HepG2 (cell line): Measurements from ENCODE around the gene PTPRE. TPM values are rescaled to one million over a fixed set of nuclear protein-coding genes. Genes with fewer than 3 reads are reported as not detected.

ENCODE experiments used
- ATAC-seq: fragments of 200-7000 bp; cut with Tn5 transposase; 3 replicates; pipeline ENCODE4 v1.9.1; 2020; ENCODE audit warnings: mild to moderate bottlenecking, moderate library complexity
- BruUV-seq: library from RNA; stranded (reverse); fragments of 400-500 nt; replicated peaks from 2 replicates; lab custom pipeline; 2021; lab: Mats Ljungman, UMichigan
- CTCF ChIA-PET: fragments of 300-600 bp; formaldehyde crosslinking; extraction: SDS; loops from one replicate; lab custom pipeline; 2021; ENCODE audit warnings: low total read pairs, inconsistent platforms, low intra/inter-chr PET ratio; lab: Yijun Ruan, JAX
- POLR2A ChIA-PET: fragments of 350-600 bp; sonication (Branson Sonifier 250); formaldehyde crosslinking; loops from one replicate; lab custom pipeline; 2020; ENCODE audit warnings: antibody characterized with exemption, inconsistent platforms; lab: Yijun Ruan, JAX
- DNase-seq: peaks from one replicate; pipeline ENCODE4 v3.0.0-alpha.2; 2015; ENCODE audit warnings: low spot score
- FAIRE-seq: peaks from 3 replicates; lab custom pipeline; 2011; peaks lifted over from hg19 to GRCh38; lab: Jason Lieb, UNC
- H2AFZ ChIP-seq: one replicate; pipeline ENCODE4 v1.6.1; 2011; ENCODE audit warnings: low read length, inconsistent platforms
- H3K27ac ChIP-seq: fragments of 300-600 bp; 3 replicates; pipeline ENCODE4 v1.8.0; 2011; ENCODE audit warnings: mixed run types, mild to moderate bottlenecking, mixed read lengths, low read length, inconsistent platforms; ENCODE audit not compliant: insufficient read depth; ENCODE audit errors: extremely low read length
- H3K27me3 ChIP-seq, 2 experiments: fragments of 200-600 bp in 1 of 2; 2 replicates in 1 of 2; 3 replicates in 1 of 2; pipeline versions ENCODE4 v1.6.0 to v1.8.0; 2011; ENCODE audit warnings: low read length in 2 of 2, mild to moderate bottlenecking in 2 of 2, moderate library complexity in 2 of 2, inconsistent platforms in 1 of 2; ENCODE audit not compliant: insufficient read depth in 2 of 2, control insufficient read depth in 1 of 2
- H3K36me3 ChIP-seq, 2 experiments: fragments of 200-600 bp in 1 of 2; replicated peaks in 1 of 2; 2 replicates in 1 of 2; 3 replicates in 1 of 2; pipeline versions ENCODE4 v1.5.1 to v1.8.0; 2011; ENCODE audit warnings: low read length in 2 of 2, inconsistent platforms in 1 of 2; ENCODE audit not compliant: insufficient read depth in 2 of 2, control insufficient read depth in 1 of 2
- H3K4me1 ChIP-seq: 2 replicates; pipeline ENCODE4 v1.5.1; 2012; ENCODE audit warnings: low read length, inconsistent platforms; ENCODE audit not compliant: insufficient read depth
- H3K4me2 ChIP-seq: 2 replicates; pipeline ENCODE4 v1.6.0; 2011; ENCODE audit warnings: low read depth, low read length, inconsistent platforms
- H3K4me3 ChIP-seq, 3 experiments: fragments of 200-600 bp in 1 of 3; sonication (generic), shearing (Covaris generic) in 1 of 3; replicated peaks in 1 of 3; 2 replicates each; pipeline ENCODE4 v1.5.1; 2011 to 2016; ENCODE audit warnings: low read length in 3 of 3, inconsistent platforms in 2 of 3, low read depth in 2 of 3, mild to moderate bottlenecking in 2 of 3, control low read depth in 1 of 3, mixed read lengths in 1 of 3; ENCODE audit not compliant: insufficient read depth in 1 of 3
- H3K79me2 ChIP-seq: one replicate; pipeline ENCODE4 v1.6.1; 2011; ENCODE audit warnings: low read length, inconsistent platforms; ENCODE audit not compliant: insufficient read depth
- H3K9ac ChIP-seq: 2 replicates; pipeline ENCODE4 v1.6.0; 2011; ENCODE audit warnings: mild to moderate bottlenecking, low read depth, low read length, inconsistent platforms; ENCODE audit not compliant: insufficient read depth
- H3K9me3 ChIP-seq: 2 replicates; pipeline ENCODE4 v1.5.1; 2012; ENCODE audit warnings: mild to moderate bottlenecking, low read length
- H4K20me1 ChIP-seq: 2 replicates; pipeline ENCODE4 v1.6.0; 2011; ENCODE audit warnings: inconsistent platforms, mild to moderate bottlenecking, low read length, moderate library complexity; ENCODE audit not compliant: insufficient read depth
- CSRNP1 ChIP-seq: sonication (generic); formaldehyde crosslinking; IDR thresholded peaks from 2 replicates; pipeline ENCODE4 v1.8.1; 2023; ENCODE audit warnings: mild to moderate bottlenecking, missing genetic modification reagents
- GABPA ChIP-seq, 2 experiments: IDR thresholded peaks; 2 replicates each; pipeline ENCODE4 v1.6.1; 2011 to 2016; ENCODE audit warnings: low read depth in 2 of 2, low read length in 1 of 2, missing biosample characterization in 1 of 2, missing genetic modification characterization in 1 of 2
- GATA4 ChIP-seq: sonication (generic); IDR thresholded peaks from 2 replicates; pipeline ENCODE4 v1.6.1; 2016; ENCODE audit warnings: antibody characterized with exemption, low read depth, borderline replicate concordance
- MTF2 ChIP-seq: sonication (generic); formaldehyde crosslinking; IDR thresholded peaks from 2 replicates; pipeline ENCODE4 v1.5.0; 2020; ENCODE audit warnings: missing genetic modification reagents, borderline replicate concordance
- ZBTB20 ChIP-seq: sonication (generic); formaldehyde crosslinking; IDR thresholded peaks from 2 replicates; pipeline ENCODE4 v1.8.1; 2023; ENCODE audit warnings: missing genetic modification reagents, low read depth, mild to moderate bottlenecking, borderline replicate concordance
- ZNF749 ChIP-seq: sonication (generic); formaldehyde crosslinking; IDR thresholded peaks from 2 replicates; pipeline ENCODE4 v1.8.0; 2022; ENCODE audit warnings: mild to moderate bottlenecking, missing genetic modification reagents, moderate library complexity, borderline replicate concordance
- WGBS: methylation state at CpG from one replicate; pipeline ENCODE4 v1.1.6; 2017; ENCODE audit warnings: low lambda C conversion rate; 5-methylcytosine and 5-hydroxymethylcytosine counted together
- in situ Hi-C: cut with HindIII; loops from 2 replicates; pipeline ENCODE4 v1.10.0; 2017; ENCODE audit warnings: low pct_unique_long_range_greater_than_20kb; ENCODE audit not compliant: extremely low pct_ligation_motif_present
- intact Hi-C: fragments of 100-400 bp; cut with micrococcal nuclease; formaldehyde crosslinking; loops from one replicate; pipeline ENCODE4 v1.10.0; 2022; ENCODE audit not compliant: unreplicated experiment
- polyA plus RNA-seq, 8 experiments: library from polyadenylated mRNA; depleted of rRNA in 3 of 8; stranded (reverse) in 7 of 8; unstranded in 1 of 8; fragments of >200 nt; fragmentation: Illumina TruSeq in 4 of 8; extraction: Trizol in 4 of 8; gene quantifications; 2 replicates each; pipeline versions ENCODE4 v1.2.1 to v1.2.3, GENCODE V29; 2011 to 2016; ENCODE audit warnings: low read depth in 4 of 8, missing spikeins in 1 of 8, mixed read lengths in 1 of 8; ENCODE audit not compliant: insufficient read depth in 1 of 8
- total RNA-seq, 5 experiments: library from RNA; depleted of rRNA; stranded (reverse); fragments of >200 nt; fragmentation: Illumina TruSeq; extraction: Trizol; gene quantifications; 2 replicates each; pipeline ENCODE4 v1.2.3, GENCODE V29; 2016; ENCODE audit warnings: low read depth in 1 of 5
- TF ChIP-seq, protein P1 (sequence below): sonication (generic); formaldehyde crosslinking; IDR thresholded peaks from 2 replicates; pipeline ENCODE4 v1.5.0; 2020; ENCODE audit warnings: mild to moderate bottlenecking, missing genetic modification reagents

PTPRE gene
- total and polyA plus RNA-seq, 2 of the 13 experiments (the other 11 are each of a cell fraction or from before 2014, with no cell fraction given) = 0.01 to 0.02 TPM

- ChIA-PET CTCF (no interaction called here), POLR2A (no interaction called here)
- Histone ChIP-seq H3K27ac (no peak overlapping the region), H3K4me1 (peaks cover 8% of the 10 kb centered on the region), H3K4me3 (no peak overlapping the region), H4K20me1 (no peaks in the 10 kb centered on the region), H3K4me2 (no peak overlapping the region), H3K79me2 (no peaks in the 10 kb centered on the region), H3K9ac (no peak overlapping the region), H3K27me3 (peaks cover 4 to 39% of the 10 kb centered on the region in 2 experiments; a peak in 4 of 5 replicates), H2AFZ (no peak overlapping the region), H3K9me3 (no peaks in the 10 kb centered on the region), H3K36me3 (no peaks in the 10 kb centered on the region)
- no peak for FAIRE-seq
- no TSS peak for BruUV-seq
- ATAC-seq = no peak
- intact Hi-C loops (no loop called here), in situ Hi-C loops (loop anchor here (25.0 kb wide), 1 partner anchor 456 kb away; no protein-coding TSS in a partner anchor)
- no peak for DNase-seq
- WGBS = 3% methylated on average over 3 of the region's 3 CpGs
- no peak for TF ChIP-seq MTF2
- TF ChIP-seq ZNF749 (CRISPR knock-in tag) = no peak
Measured at GRCh38 chr10:128081720-128082119, 174.8 kb downstream of the PTPRE start.

- CTCF ChIA-PET = no interaction called here
- in situ Hi-C loops = loop anchor here (25.0 kb wide), 1 partner anchor 454 kb away; no protein-coding TSS in a partner anchor
- no peak for DNase-seq
Measured at GRCh38 chr10:128083191-128083895, 176.4 kb downstream of the PTPRE start.

More at GRCh38 chr10:128083191-128083895, 176.4 kb downstream of the PTPRE start:
- Histone ChIP-seq H4K20me1 (no peaks in the 10 kb centered on the region), H3K4me3 (no peak overlapping the region), H3K79me2 (no peaks in the 10 kb centered on the region), H3K9ac (no peak overlapping the region), H3K4me1 (peaks cover 16% of the 10 kb centered on the region), H3K4me2 (no peak overlapping the region), H3K27ac (no peak overlapping the region), H3K27me3 (peaks cover 0 to 28% of the 10 kb centered on the region in 2 experiments; a peak in 3 of 5 replicates), H2AFZ (no peak overlapping the region)
- ATAC-seq (no peak), FAIRE-seq (no peak)
- no TSS peak for BruUV-seq
- 31% methylated on average over 14 of the region's 15 CpGs for WGBS
- TF ChIP-seq, protein P1, sequence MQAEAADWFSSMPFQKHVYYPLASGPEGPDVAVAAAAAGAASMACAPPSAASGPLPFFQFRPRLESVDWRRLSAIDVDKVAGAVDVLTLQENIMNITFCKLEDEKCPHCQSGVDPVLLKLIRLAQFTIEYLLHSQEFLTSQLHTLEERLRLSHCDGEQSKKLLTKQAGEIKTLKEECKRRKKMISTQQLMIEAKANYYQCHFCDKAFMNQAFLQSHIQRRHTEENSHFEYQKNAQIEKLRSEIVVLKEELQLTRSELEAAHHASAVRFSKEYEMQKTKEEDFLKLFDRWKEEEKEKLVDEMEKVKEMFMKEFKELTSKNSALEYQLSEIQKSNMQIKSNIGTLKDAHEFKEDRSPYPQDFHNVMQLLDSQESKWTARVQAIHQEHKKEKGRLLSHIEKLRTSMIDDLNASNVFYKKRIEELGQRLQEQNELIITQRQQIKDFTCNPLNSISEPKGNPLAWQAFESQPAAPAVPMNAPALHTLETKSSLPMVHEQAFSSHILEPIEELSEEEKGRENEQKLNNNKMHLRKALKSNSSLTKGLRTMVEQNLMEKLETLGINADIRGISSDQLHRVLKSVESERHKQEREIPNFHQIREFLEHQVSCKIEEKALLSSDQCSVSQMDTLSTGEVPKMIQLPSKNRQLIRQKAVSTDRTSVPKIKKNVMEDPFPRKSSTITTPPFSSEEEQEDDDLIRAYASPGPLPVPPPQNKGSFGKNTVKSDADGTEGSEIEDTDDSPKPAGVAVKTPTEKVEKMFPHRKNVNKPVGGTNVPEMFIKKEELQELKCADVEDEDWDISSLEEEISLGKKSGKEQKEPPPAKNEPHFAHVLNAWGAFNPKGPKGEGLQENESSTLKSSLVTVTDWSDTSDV (CRISPR knock-in tag) = no peak
- TF ChIP-seq ZBTB20 (CRISPR knock-in tag) (no peak), CSRNP1 (CRISPR knock-in tag) (no peak), GABPA (IDR thresholded peaks at IDR 0.05; ENCODE audit: low read depth, low read length) (no peak), GABPA (CRISPR knock-in tag; IDR thresholded peaks at IDR 0.05; ENCODE audit: low read depth) (no peak), GATA4 (no peak)
- TF ChIP-seq, all 625 proteins: peak for 0
- POLR2A ChIA-PET = no interaction called here
- H3K9me3 ChIP-seq = no peaks in the 10 kb centered on the region
- intact Hi-C loops = no loop called here
- H3K36me3 ChIP-seq = no peaks in the 10 kb centered on the region
